K562 (cell line): ENCODE results near the gene NKAIN1. TPM values are rescaled to one million over a fixed set of nuclear protein-coding genes. Genes with fewer than 3 reads are reported as not detected.

Experiments
- ATAC-seq: fragments of 200-7000 bp; cut with Tn5 transposase; 3 replicates; pipeline ENCODE4 v1.9.1; 2020; ENCODE audit warnings: moderate library complexity
- BruUV-seq: library from RNA; stranded (reverse); fragments of 400-500 nt; replicated peaks from 2 replicates; lab custom pipeline; 2021; lab: Mats Ljungman, UMichigan
- CTCF ChIA-PET: fragments of 300-600 bp; formaldehyde crosslinking; extraction: SDS; loops from one replicate; lab custom pipeline; 2021; ENCODE audit warnings: low intra/inter-chr PET ratio; lab: Yijun Ruan, JAX
- POLR2A ChIA-PET: fragments of 300-600, 350-650 bp; sonication (Branson Sonifier 250); formaldehyde crosslinking; extraction: SDS; loops from one replicate; lab custom pipeline; 2021; ENCODE audit warnings: antibody characterized with exemption, inconsistent platforms; lab: Yijun Ruan, JAX
- DNase-seq, 4 experiments: peaks; one replicate each; pipeline versions ENCODE4 v3.0.0 to v3.0.0-alpha.2; 2011 to 2018; ENCODE audit warnings: low spot score in 3 of 4, mixed read lengths in 3 of 4; ENCODE audit errors: extremely low read depth in 1 of 4
- FAIRE-seq: peaks from 2 replicates; lab custom pipeline; 2011; peaks lifted over from hg19 to GRCh38; lab: Jason Lieb, UNC
- H2AFZ ChIP-seq: 2 replicates; pipeline ENCODE4 v1.6.0; 2011; ENCODE audit warnings: low read depth, low read length, control low read depth, inconsistent platforms
- H3K27ac ChIP-seq: fragments of 200-600 bp; 3 replicates; pipeline ENCODE4 v1.8.0; 2011; ENCODE audit warnings: low read depth, mild to moderate bottlenecking, control low read depth, inconsistent platforms, low read length, moderate library complexity, mixed read lengths; ENCODE audit errors: extremely low read depth
- H3K27me3 ChIP-seq, 2 experiments: fragments of 300-600 bp in 1 of 2; 2 replicates in 1 of 2; 3 replicates in 1 of 2; pipeline versions ENCODE4 v1.6.0 to v1.8.0; 2011; ENCODE audit warnings: inconsistent platforms in 2 of 2, low read length in 2 of 2, mild to moderate bottlenecking in 1 of 2, mixed read lengths in 1 of 2, moderate library complexity in 1 of 2; ENCODE audit not compliant: control insufficient read depth in 2 of 2, insufficient read depth in 2 of 2
- H3K36me3 ChIP-seq: fragments of 300-600 bp; 3 replicates; pipeline ENCODE4 v1.8.0; 2011; ENCODE audit warnings: mild to moderate bottlenecking, low read length, inconsistent platforms; ENCODE audit not compliant: control insufficient read depth, insufficient read depth
- H3K4me1 ChIP-seq, 2 experiments: fragments of 200-600 bp in 1 of 2; replicated peaks in 1 of 2; 2 replicates in 1 of 2; 3 replicates in 1 of 2; pipeline versions ENCODE4 v1.5.1 to v1.8.0; 2011; ENCODE audit warnings: inconsistent platforms in 2 of 2, low read length in 2 of 2, mild to moderate bottlenecking in 1 of 2, mixed read lengths in 1 of 2, moderate library complexity in 1 of 2; ENCODE audit not compliant: control insufficient read depth in 2 of 2, insufficient read depth in 2 of 2
- H3K4me2 ChIP-seq: 2 replicates; pipeline ENCODE4 v1.6.1; 2011; ENCODE audit warnings: low read length, control low read depth, inconsistent platforms, mixed read lengths; ENCODE audit not compliant: insufficient read depth
- H3K4me3 ChIP-seq: fragments of 200-600 bp; sonication (generic), shearing (Covaris generic); 2 replicates; pipeline ENCODE4 v1.5.1; 2016; ENCODE audit warnings: control low read depth, inconsistent platforms
- H3K79me2 ChIP-seq: fragments of 200-600 bp; 3 replicates; pipeline ENCODE4 v1.8.0; 2011; ENCODE audit warnings: low read length, inconsistent platforms; ENCODE audit not compliant: control insufficient read depth, insufficient read depth
- H3K9ac ChIP-seq, 2 experiments: 2 replicates each; pipeline versions ENCODE4 v1.6.0 to v1.6.1; 2011; ENCODE audit warnings: low read depth in 2 of 2, low read length in 2 of 2, control low read depth in 1 of 2, inconsistent platforms in 1 of 2, mild to moderate bottlenecking in 1 of 2, mixed read lengths in 1 of 2; ENCODE audit not compliant: insufficient read depth in 1 of 2
- H3K9me1 ChIP-seq: one replicate; pipeline ENCODE4 v1.6.0; 2011; ENCODE audit warnings: inconsistent platforms, mild to moderate bottlenecking, low read length, moderate library complexity; ENCODE audit not compliant: control insufficient read depth, insufficient read depth
- H3K9me3 ChIP-seq: replicated peaks from 2 replicates; pipeline ENCODE4 v1.5.1; 2011; ENCODE audit warnings: low read depth, low read length, inconsistent platforms; ENCODE audit not compliant: control insufficient read depth, insufficient read depth
- H4K20me1 ChIP-seq: replicated peaks from 2 replicates; pipeline ENCODE4 v1.6.1; 2011; ENCODE audit warnings: low read length, inconsistent platforms, mixed read lengths; ENCODE audit not compliant: control insufficient read depth, insufficient read depth
- CCNT2 ChIP-seq: IDR thresholded peaks from 2 replicates; pipeline ENCODE4 v1.6.1; 2011; ENCODE audit warnings: borderline replicate concordance, low read depth, mild to moderate bottlenecking, moderate library complexity, mixed read lengths, low read length; ENCODE audit not compliant: insufficient read length; ENCODE audit errors: extremely low read depth
- CEBPG ChIP-seq, 3 experiments: fragments of 200-800 bp in 1 of 3; sonication (Bioruptor generic) in 1 of 3; sonication (generic) in 1 of 3; formaldehyde crosslinking in 1 of 3; IDR thresholded peaks in 2 of 3; conservative IDR thresholded peaks in 1 of 3; 2 replicates each; pipeline versions ENCODE4 v1.6.1 to v1.8.0; 2016 to 2022; ENCODE audit warnings: missing compliant biosample characterization in 2 of 3, missing genetic modification characterization in 2 of 3, mild to moderate bottlenecking in 1 of 3, missing genetic modification reagents in 1 of 3
- MEIS2 ChIP-seq: fragments of 450-650 bp; IDR thresholded peaks from 2 replicates; pipeline ENCODE4 v1.6.1; 2014; ENCODE audit warnings: mild to moderate bottlenecking; ENCODE audit not compliant: partially characterized antibody
- NFIX ChIP-seq: fragments of 250-450 bp; sonication (Bioruptor Pico); IDR thresholded peaks from 2 replicates; pipeline ENCODE4 v1.4.0; 2020; ENCODE audit warnings: low read depth, mild to moderate bottlenecking, moderate library complexity
- NRF1 ChIP-seq, 2 experiments: fragments of 450-650 bp; IDR thresholded peaks in 1 of 2; conservative IDR thresholded peaks in 1 of 2; 2 replicates each; pipeline ENCODE4 v1.6.1; 2014; ENCODE audit warnings: mild to moderate bottlenecking in 2 of 2
- PBX2 ChIP-seq, 2 experiments: IDR thresholded peaks in 1 of 2; conservative IDR thresholded peaks in 1 of 2; 2 replicates each; pipeline ENCODE4 v1.6.1; 2016; ENCODE audit warnings: low read depth in 2 of 2, mild to moderate bottlenecking in 1 of 2, missing compliant biosample characterization in 1 of 2, missing genetic modification characterization in 1 of 2, moderate library complexity in 1 of 2
- PKNOX1 ChIP-seq: fragments of 450-650 bp; IDR thresholded peaks from 2 replicates; pipeline ENCODE4 v1.6.1; 2016
- SMAD2 ChIP-seq: fragments of 150-350 bp; IDR thresholded peaks from 2 replicates; pipeline ENCODE4 v1.6.1; 2014; ENCODE audit warnings: low read depth, mild to moderate bottlenecking, low read length
- XRCC4 ChIP-seq: IDR thresholded peaks from one replicate; pipeline ENCODE4 v1.6.1; 2011; ENCODE audit not compliant: insufficient read depth, insufficient read length; ENCODE audit errors: extremely low read depth
- ZNF766 ChIP-seq: fragments of 200-800 bp; sonication (Bioruptor generic); conservative IDR thresholded peaks from 2 replicates; pipeline ENCODE4 v1.6.1; 2016; ENCODE audit warnings: missing genetic modification characterization, missing compliant biosample characterization
- ZNF778 ChIP-seq: fragments of 450-650 bp; formaldehyde crosslinking; IDR thresholded peaks from 2 replicates; pipeline ENCODE4 v1.4.0; 2020; ENCODE audit warnings: mild to moderate bottlenecking, moderate library complexity
- WGBS: fragments of 100-300 bp; shearing (Covaris generic); methylation state at CpG from one replicate; pipeline ENCODE4 v1.1.6; 2016; ENCODE audit warnings: low coverage, mixed read lengths; ENCODE audit not compliant: insufficient coverage; ENCODE audit errors: missing lambda C conversion rate; 5-methylcytosine and 5-hydroxymethylcytosine counted together
- in situ Hi-C: fragments of 300-500 bp; cut with MboI; formaldehyde crosslinking; loops from 4 replicates; pipeline ENCODE4 v1.15.0; 2018; ENCODE audit warnings: inconsistent platforms, mixed read lengths
- intact Hi-C: fragments of 100-400 bp; cut with micrococcal nuclease; formaldehyde crosslinking; loops from 2 replicates; pipeline ENCODE4 v1.14.2; 2022
- polyA plus RNA-seq, 8 experiments: library from polyadenylated mRNA; depleted of rRNA in 4 of 8; stranded (reverse) in 5 of 8; unstranded in 3 of 8; fragments of >200 nt; fragmentation: Nextera tagmentation in 2 of 8; fragmentation: Illumina TruSeq in 1 of 8; extraction: Ambion mirVana in 2 of 8; extraction: Trizol in 1 of 8; gene quantifications; 2 replicates each; pipeline versions ENCODE4 v1.2.1 to v1.2.3, GENCODE V29; 2011 to 2014; ENCODE audit warnings: inconsistent platforms in 1 of 8, missing spikeins in 1 of 8
- total RNA-seq, 7 experiments: library from RNA; depleted of rRNA in 6 of 7; stranded (reverse); fragments of >200 nt in 6 of 7; fragmentation: Illumina TruSeq in 2 of 7; extraction: Trizol in 2 of 7; gene quantifications; 2 replicates each; pipeline versions ENCODE4 v1.2.1 to v1.2.3, GENCODE V29; 2011 to 2021; ENCODE audit warnings: low replicate concordance in 1 of 7

Gene NKAIN1
- total and polyA plus RNA-seq, 9 of the 15 experiments (the other 6 are each of a cell fraction or from before 2014, with no cell fraction given) = 0.03 to 0.22 (median 0.04) TPM; not detected in 3

- in situ Hi-C loops = no loop called here
- ChIA-PET POLR2A (interaction anchor here (2.2 kb wide), 1 partner anchor 10 kb away, joined by 7 read pairs; no protein-coding TSS in a partner anchor), CTCF (no interaction called here)
- Histone ChIP-seq H3K4me2 (no peak overlapping the region), H3K9ac (no peak overlapping the region), H3K36me3 (no peaks in the 10 kb centered on the region), H2AFZ (peak overlapping the region; percentile 35), H3K4me1 (peaks cover 4 to 6% of the 10 kb centered on the region in 2 experiments; a peak in 3 of 5 replicates), H4K20me1 (no peaks in the 10 kb centered on the region), H3K27ac (no peak overlapping the region), H3K9me3 (no peaks in the 10 kb centered on the region), H3K9me1 (no peaks in the 10 kb centered on the region), H3K79me2 (no peaks in the 10 kb centered on the region), H3K27me3 (no peaks in the 10 kb centered on the region), H3K4me3 (no peak overlapping the region)
- 34% methylated on average over 8 of the region's 8 CpGs for WGBS
- peak in 1 of 4 experiments; percentile 34 for DNase-seq
- TF ChIP-seq XRCC4 = no peak
- no peak for TF ChIP-seq NFIX (CRISPR knock-in tag)
- no peak for TF ChIP-seq PBX2 (CRISPR knock-in tag; IDR thresholded peaks at IDR 0.05; ENCODE audit: low read depth)
- TF ChIP-seq PBX2 (tag; conservative IDR thresholded peaks at IDR 0.05; ENCODE audit: low read depth) = peak; percentile 93
- TF ChIP-seq CCNT2 = no peak
- TF ChIP-seq MEIS2 = peak; percentile 91
- TF ChIP-seq ZNF766 (CRISPR knock-in tag) = 0 out of 2 replicates have a peak, but pooled peaks have one; percentile 21
- peak in 1 of 2 experiments; percentile 17; a peak in 1 of 4 replicates for TF ChIP-seq NRF1 (conservative IDR thresholded peaks at IDR 0.05 in 1 of 2, IDR thresholded peaks at IDR 0.05 in 1 of 2)
- TF ChIP-seq PKNOX1 = peak; percentile 93
- no peak for TF ChIP-seq ZNF778 (CRISPR knock-in tag)
- TF ChIP-seq SMAD2 = no peak
- TF ChIP-seq CEBPG (CRISPR knock-in tag; IDR thresholded peaks at IDR 0.05) = 0 out of 2 replicates have a peak, but pooled peaks have one; percentile 12
- no peak for TF ChIP-seq CEBPG (tag; conservative IDR thresholded peaks at IDR 0.05 in 1 of 2, IDR thresholded peaks at IDR 0.05 in 1 of 2)
- BruUV-seq = no TSS peak
- peak; percentile 69 for ATAC-seq
- no peak for FAIRE-seq
- intact Hi-C loops = no loop called here
These were observed 95.2 kb downstream of the NKAIN1 start for GRCh38 chr1:31144442-31144841.
